Measurements from ENCODE around the gene FRAS1. TPM values are rescaled to one million over a fixed set of nuclear protein-coding genes. Genes with fewer than 3 reads are reported as not detected.

The FRAS1 gene
- total RNA-seq, 1 donor from 2014 or later: 13.7 TPM

DNA sequence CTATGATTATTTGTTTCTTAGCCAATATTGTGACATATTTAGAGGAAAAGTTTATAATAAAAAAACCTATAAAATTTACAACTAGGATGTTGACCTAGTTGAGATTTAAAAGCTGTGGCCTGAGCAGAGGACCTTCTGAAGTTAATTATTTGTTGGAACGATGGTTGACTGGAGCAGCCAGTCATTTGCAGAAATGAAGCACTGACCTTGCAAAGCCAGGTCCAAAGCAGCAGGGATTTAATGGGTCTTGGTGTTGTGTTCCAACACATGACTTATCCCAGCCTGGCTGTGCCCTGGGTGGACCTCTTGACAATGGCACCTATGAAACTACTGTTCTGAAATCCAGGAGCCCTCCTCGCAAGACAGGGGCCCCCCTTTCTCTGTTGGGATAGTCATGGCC is 235.2 kb downstream of the FRAS1 start:
- FAIRE-seq: no peak
- TF ChIP-seq, protein P1, sequence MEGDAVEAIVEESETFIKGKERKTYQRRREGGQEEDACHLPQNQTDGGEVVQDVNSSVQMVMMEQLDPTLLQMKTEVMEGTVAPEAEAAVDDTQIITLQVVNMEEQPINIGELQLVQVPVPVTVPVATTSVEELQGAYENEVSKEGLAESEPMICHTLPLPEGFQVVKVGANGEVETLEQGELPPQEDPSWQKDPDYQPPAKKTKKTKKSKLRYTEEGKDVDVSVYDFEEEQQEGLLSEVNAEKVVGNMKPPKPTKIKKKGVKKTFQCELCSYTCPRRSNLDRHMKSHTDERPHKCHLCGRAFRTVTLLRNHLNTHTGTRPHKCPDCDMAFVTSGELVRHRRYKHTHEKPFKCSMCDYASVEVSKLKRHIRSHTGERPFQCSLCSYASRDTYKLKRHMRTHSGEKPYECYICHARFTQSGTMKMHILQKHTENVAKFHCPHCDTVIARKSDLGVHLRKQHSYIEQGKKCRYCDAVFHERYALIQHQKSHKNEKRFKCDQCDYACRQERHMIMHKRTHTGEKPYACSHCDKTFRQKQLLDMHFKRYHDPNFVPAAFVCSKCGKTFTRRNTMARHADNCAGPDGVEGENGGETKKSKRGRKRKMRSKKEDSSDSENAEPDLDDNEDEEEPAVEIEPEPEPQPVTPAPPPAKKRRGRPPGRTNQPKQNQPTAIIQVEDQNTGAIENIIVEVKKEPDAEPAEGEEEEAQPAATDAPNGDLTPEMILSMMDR (IDR thresholded peaks at IDR 0.05; ENCODE audit: insufficient read depth, low read length, severe bottlenecking): no peak
- H3K27me3 ChIP-seq (ENCODE audit: control insufficient read depth, insufficient read depth, low read length): no peaks in the 10 kb centered on the region
- DNase-seq (ENCODE audit: low read depth): no peak
- no peaks in the 10 kb centered on the region for H3K36me3 ChIP-seq (ENCODE audit: control insufficient read depth, insufficient read depth, low read length)
- H3K4me3 ChIP-seq (ENCODE audit: low read depth, low read length): no peak overlapping the region

DNA sequence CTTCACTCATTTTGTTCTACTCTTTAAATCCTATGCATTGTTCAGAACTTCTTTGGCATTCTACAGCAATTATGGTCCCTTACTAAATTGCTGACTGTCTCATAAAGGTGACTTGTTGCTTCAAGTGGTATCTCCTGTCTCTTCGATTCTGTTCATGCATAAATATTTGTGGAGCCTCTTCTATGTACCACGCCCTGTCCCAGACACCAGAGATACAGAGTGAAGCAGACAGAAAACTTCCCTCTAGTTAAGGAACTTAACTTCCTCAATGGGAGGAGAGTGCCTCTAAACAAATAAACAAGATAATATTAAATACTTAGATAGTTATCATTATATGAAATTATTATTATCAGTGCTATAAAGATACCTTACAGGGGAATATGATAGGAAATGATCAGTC is 235.7 kb downstream of the FRAS1 start:
- DNase-seq (ENCODE audit: low read depth): no peak
- no peak for FAIRE-seq
- TF ChIP-seq, protein P1 (IDR thresholded peaks at IDR 0.05; ENCODE audit: insufficient read depth, low read length, severe bottlenecking): no peak
- no peaks in the 10 kb centered on the region for H3K27me3 ChIP-seq (ENCODE audit: control insufficient read depth, insufficient read depth, low read length)
- H3K36me3 ChIP-seq (ENCODE audit: control insufficient read depth, insufficient read depth, low read length): no peaks in the 10 kb centered on the region
- H3K4me3 ChIP-seq (ENCODE audit: low read depth, low read length): no peak overlapping the region

DNA sequence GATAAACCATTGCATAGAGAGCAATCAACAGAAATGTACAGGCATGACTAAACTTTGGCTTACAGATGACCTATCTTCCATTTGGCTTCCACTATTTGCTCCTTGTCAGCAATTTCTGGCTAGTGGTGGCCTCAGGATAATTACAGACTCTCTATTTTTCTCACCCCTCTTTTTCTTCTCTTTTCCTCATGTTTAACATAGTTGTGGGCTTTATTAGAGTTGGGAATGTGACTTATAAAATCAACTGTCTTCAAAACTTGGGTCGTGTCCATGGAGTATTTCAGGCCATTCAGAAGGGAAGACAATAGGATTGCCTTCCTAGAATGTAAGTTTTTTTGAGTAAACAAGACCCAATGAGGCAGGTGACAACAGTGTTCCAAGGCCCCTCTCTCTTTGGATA is 236.2 kb downstream of the FRAS1 start:
- no peak overlapping the region for H3K4me3 ChIP-seq (ENCODE audit: low read depth, low read length)
- FAIRE-seq (no peak), DNase-seq (ENCODE audit: low read depth) (peak; percentile 4)
- no peaks in the 10 kb centered on the region for H3K27me3 ChIP-seq (ENCODE audit: control insufficient read depth, insufficient read depth, low read length)
- TF ChIP-seq, protein P1 (IDR thresholded peaks at IDR 0.05; ENCODE audit: insufficient read depth, low read length, severe bottlenecking): no peak
- H3K36me3 ChIP-seq (ENCODE audit: control insufficient read depth, insufficient read depth, low read length): no peaks in the 10 kb centered on the region

DNA sequence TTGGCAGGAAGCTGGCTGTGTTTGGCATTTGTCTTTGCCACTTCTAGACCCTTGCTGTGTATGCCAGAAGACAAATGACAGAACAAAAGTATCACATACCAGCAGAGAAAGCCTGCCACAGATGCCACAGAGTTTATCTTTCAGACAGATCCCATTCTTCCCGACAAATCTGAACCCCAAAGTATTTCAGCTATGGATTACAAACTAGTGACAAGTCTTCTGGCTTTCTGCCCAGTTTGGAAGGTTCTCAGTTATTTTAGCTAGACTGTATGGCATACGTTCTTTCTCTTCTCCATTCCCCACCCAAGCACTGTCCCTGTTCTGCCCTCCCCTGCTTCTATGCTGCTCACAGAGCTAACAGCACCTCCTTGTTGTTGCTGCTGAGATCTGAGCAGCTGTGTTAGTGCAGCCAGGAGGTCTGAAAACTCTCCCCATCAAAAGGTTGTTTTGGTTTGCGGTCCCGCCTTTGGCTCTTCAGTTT is 236.7 kb downstream of the FRAS1 start:
- no peak for FAIRE-seq
- DNase-seq (ENCODE audit: low read depth): peak; percentile 56
- Histone ChIP-seq H3K36me3 (ENCODE audit: control insufficient read depth, insufficient read depth, low read length) (no peaks in the 10 kb centered on the region), H3K4me3 (ENCODE audit: low read depth, low read length) (no peak overlapping the region), H3K27me3 (ENCODE audit: control insufficient read depth, insufficient read depth, low read length) (no peaks in the 10 kb centered on the region)
- TF ChIP-seq, protein P1 (IDR thresholded peaks at IDR 0.05; ENCODE audit: insufficient read depth, low read length, severe bottlenecking): no peak

DNA sequence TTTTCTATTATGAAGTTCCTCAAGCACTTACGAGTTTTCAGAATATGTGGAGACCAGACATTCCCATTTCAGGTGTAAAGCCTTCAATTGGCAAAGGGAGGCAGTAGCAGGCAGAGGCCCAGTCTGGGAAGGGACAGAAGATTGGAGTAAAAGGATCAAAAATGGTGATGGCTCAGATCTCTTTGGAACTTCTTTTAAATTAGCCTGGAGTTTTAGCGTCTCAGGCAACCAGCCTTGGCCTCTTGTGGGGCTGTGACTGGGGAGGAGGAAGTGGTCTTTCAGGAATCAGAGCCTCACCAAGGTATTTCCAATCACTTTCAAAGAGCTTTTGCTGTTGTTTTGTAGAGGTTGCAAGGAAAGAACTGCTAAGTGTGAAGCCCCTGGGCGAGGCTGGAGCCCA is 239.1 kb downstream of the FRAS1 start:
- DNase-seq (ENCODE audit: low read depth) (no peak), FAIRE-seq (no peak)
- H3K36me3 ChIP-seq (ENCODE audit: control insufficient read depth, insufficient read depth, low read length): no peaks in the 10 kb centered on the region
- H3K4me3 ChIP-seq (ENCODE audit: low read depth, low read length): no peak overlapping the region
- H3K27me3 ChIP-seq (ENCODE audit: control insufficient read depth, insufficient read depth, low read length): no peaks in the 10 kb centered on the region
- TF ChIP-seq, protein P1 (IDR thresholded peaks at IDR 0.05; ENCODE audit: insufficient read depth, low read length, severe bottlenecking): no peak

DNA sequence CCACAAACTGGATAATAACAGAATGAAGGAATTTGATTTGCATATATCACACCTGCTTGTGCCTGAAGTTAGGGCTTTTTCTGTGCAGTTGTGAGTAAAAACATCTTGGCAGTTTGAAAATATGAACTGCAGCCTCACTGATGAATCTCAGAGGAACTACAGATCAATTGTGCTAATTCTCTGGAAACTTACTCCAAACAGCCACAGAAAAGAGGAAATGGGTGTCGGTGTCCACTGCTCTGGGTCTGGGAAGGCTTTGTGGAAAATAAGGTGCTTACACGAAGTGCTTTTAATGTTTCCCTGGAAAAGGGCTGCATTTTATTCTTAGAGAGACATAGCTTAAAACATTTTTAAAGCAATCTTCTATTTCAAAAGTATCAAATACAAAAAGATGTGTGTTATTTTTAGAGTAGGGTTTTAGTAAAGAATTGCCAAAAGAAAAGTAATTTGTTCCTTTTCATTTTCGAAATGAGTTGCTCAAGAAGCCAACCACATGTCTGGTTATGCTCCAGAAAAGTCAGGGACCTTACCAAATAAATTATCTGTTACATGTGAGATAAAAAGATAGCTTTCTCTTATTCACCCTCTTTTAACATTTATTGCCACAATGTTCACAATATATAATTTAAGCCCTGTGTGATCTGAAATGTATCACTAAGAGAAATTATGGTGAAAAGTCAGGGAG is 240.1 kb downstream of the FRAS1 start:
- FAIRE-seq (no peak), DNase-seq (ENCODE audit: low read depth) (no peak)
- Histone ChIP-seq H3K36me3 (ENCODE audit: control insufficient read depth, insufficient read depth, low read length) (no peaks in the 10 kb centered on the region), H3K4me3 (ENCODE audit: low read depth, low read length) (no peak overlapping the region), H3K27me3 (ENCODE audit: control insufficient read depth, insufficient read depth, low read length) (no peaks in the 10 kb centered on the region)
- TF ChIP-seq, protein P1 (IDR thresholded peaks at IDR 0.05; ENCODE audit: insufficient read depth, low read length, severe bottlenecking): no peak
